ENCODE data around the gene RBM3.

DNA sequence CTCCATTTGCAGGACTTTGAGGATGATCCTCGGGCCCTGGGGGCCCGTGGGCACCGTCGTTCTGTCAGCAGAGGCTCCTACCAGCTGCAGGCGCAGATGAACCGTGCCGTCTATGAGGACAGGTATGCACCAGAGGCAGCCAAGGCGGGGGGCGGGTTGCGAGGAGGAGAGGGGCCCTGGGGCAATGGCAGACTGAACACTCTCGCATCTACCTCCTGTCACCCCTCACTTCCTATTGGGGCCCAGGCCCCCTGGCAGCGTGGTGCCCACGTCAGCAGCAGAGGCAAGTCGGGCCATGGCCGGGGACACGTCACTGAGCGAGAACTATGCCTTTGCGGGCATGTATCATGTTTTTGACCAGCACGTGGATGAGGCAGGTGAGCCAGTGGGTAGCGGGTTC lies 25.1 kb downstream of the RBM3 start:
- TF ChIP-seq POLR2AphosphoS5 (IDR thresholded peaks at IDR 0.05; ENCODE audit: low read depth, low read length), result no peak
- no peak for TF ChIP-seq FOXP2 (optimal IDR thresholded peaks at IDR 0.05; ENCODE audit: borderline replicate concordance, extremely low read depth, extremely low read length, insufficient read depth)

Data from PFSK-1 (cell line).